ENCODE results near the gene IL36RN. TPM values are rescaled to one million over a fixed set of nuclear protein-coding genes. Genes with fewer than 3 reads are reported as not detected.

The IL36RN gene
- total RNA-seq, 6 experiments from 2014 or later, result not detected

- Histone ChIP-seq H3K4me3 (no peak overlapping the region), H3K9me3 (no peaks in the 10 kb centered on the region), H3K27ac (no peak overlapping the region), H3K36me3 (peaks cover 0 to 3% (median 0%) of the 10 kb centered on the region in 4 donors), H3K27me3 (no peaks in the 10 kb centered on the region), H3K4me1 (no peaks in the 10 kb centered on the region)
- TF ChIP-seq POLR2A (IDR thresholded peaks at IDR 0.05), result no peak
- no peak for TF ChIP-seq CTCF (IDR thresholded peaks at IDR 0.05)
- ATAC-seq (no peak), DNase-seq (no peak)
- intact Hi-C loops (cut with DNase I), result no loop called here
- WGBS (ENCODE audit: insufficient coverage, low coverage, low lambda C conversion rate, missing lambda C conversion rate), result 62% methylated on average over 8 of the region's 8 CpGs
Measured at GRCh38 chr2:113012436-113013335, 46.3 kb upstream of the IL36RN start.

GRCh38 chr2:113013336-113013661 is 45.7 kb upstream of the IL36RN start:
- DNase-seq (no peak), ATAC-seq (no peak)
- Histone ChIP-seq H3K36me3 (peaks cover 0 to 3% (median 0%) of the 10 kb centered on the region in 4 donors), H3K4me1 (no peaks in the 10 kb centered on the region), H3K4me3 (no peak overlapping the region), H3K27me3 (no peaks in the 10 kb centered on the region), H3K9me3 (no peaks in the 10 kb centered on the region), H3K27ac (no peak overlapping the region)
- TF ChIP-seq CTCF (IDR thresholded peaks at IDR 0.05) (no peak), POLR2A (IDR thresholded peaks at IDR 0.05) (no peak)
- intact Hi-C loops (cut with DNase I), result no loop called here
- WGBS (ENCODE audit: insufficient coverage, low coverage, low lambda C conversion rate, missing lambda C conversion rate), result 65% methylated on average over 3 of the region's 3 CpGs

- DNase-seq, result no peak
- H3K9me3 ChIP-seq, result no peaks in the 10 kb centered on the region
- no peak overlapping the region for H3K4me3 ChIP-seq
- no peak for ATAC-seq
- H3K27ac ChIP-seq, result no peak overlapping the region
- 84% methylated on average over 2 of the region's 2 CpGs for WGBS (ENCODE audit: insufficient coverage, low coverage, low lambda C conversion rate, missing lambda C conversion rate)
- no peak for TF ChIP-seq POLR2A (IDR thresholded peaks at IDR 0.05)
- no peak for TF ChIP-seq CTCF (IDR thresholded peaks at IDR 0.05)
- H3K36me3 ChIP-seq, result peaks cover 0 to 3% (median 0%) of the 10 kb centered on the region in 4 donors
- intact Hi-C loops (cut with DNase I), result no loop called here
- H3K4me1 ChIP-seq, result no peaks in the 10 kb centered on the region
- no peaks in the 10 kb centered on the region for H3K27me3 ChIP-seq
Measured at GRCh38 chr2:113014067-113014466, 44.9 kb upstream of the IL36RN start.

- peaks cover 0 to 3% (median 0%) of the 10 kb centered on the region in 4 donors for H3K36me3 ChIP-seq
- intact Hi-C loops (cut with DNase I), result no loop called here
- no peak overlapping the region for H3K27ac ChIP-seq
- DNase-seq (no peak), ATAC-seq (no peak)
- H3K9me3 ChIP-seq, result no peaks in the 10 kb centered on the region
- no peaks in the 10 kb centered on the region for H3K4me1 ChIP-seq
- H3K27me3 ChIP-seq, result no peaks in the 10 kb centered on the region
- WGBS (ENCODE audit: insufficient coverage, low coverage, low lambda C conversion rate, missing lambda C conversion rate), result 62% methylated on average over 1 of the region's 1 CpG
- no peak overlapping the region for H3K4me3 ChIP-seq
- TF ChIP-seq CTCF (IDR thresholded peaks at IDR 0.05) (no peak), POLR2A (IDR thresholded peaks at IDR 0.05) (no peak)
Measured at GRCh38 chr2:113015042-113015441, 44.0 kb upstream of the IL36RN start.

Data from right lobe of liver (tissue), 6 donors.